ENCODE results near the gene TMEM131L.

TMEM131L gene

DNA sequence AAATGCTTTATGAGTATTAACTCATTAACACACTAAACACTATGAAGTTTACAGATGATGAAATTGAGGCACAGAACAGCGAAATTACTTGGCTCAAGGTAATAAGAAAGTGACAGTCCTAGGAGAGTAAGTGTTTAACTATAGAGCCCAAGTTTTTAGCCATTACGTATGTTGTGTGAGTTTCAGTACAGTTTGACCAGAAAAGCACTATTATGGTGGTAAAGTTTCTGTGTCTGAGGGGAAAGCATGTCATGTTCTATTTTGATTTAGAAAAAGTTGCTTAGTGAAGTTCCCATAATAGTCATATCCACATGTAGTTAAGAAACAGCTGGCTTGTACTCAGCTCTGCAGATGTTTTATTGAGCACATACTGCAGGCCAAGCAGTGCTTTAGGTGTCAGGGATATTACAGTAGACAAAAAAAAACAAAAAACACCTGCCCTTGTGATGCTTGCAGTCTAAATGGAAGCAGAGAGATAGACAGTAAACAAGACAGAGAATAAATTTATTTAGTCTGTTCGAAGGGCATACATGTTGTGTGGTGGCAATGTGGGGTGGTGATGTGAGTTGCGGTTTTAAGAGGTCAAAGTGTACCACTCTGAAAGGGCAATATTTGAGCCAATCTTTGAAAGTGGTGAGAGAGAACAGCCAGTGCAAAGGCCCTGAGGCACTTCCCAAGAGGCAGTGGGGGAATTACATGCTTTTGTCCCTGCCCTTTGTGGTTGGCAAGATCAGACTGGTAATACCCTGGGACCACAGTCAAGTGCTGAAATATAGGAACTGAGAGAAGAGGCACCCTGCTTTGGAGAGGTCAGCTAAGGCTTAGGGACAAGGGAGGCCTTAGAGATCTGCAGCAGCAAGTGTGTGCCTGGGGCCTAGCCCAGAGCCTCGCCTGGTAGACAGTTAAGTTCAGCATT lies 6.2 kb downstream of the TMEM131L start:
- TF ChIP-seq EZH2phosphoT487 (IDR thresholded peaks at IDR 0.05; ENCODE audit: borderline replicate concordance, low read length), result no peak
- TF ChIP-seq, protein P1, sequence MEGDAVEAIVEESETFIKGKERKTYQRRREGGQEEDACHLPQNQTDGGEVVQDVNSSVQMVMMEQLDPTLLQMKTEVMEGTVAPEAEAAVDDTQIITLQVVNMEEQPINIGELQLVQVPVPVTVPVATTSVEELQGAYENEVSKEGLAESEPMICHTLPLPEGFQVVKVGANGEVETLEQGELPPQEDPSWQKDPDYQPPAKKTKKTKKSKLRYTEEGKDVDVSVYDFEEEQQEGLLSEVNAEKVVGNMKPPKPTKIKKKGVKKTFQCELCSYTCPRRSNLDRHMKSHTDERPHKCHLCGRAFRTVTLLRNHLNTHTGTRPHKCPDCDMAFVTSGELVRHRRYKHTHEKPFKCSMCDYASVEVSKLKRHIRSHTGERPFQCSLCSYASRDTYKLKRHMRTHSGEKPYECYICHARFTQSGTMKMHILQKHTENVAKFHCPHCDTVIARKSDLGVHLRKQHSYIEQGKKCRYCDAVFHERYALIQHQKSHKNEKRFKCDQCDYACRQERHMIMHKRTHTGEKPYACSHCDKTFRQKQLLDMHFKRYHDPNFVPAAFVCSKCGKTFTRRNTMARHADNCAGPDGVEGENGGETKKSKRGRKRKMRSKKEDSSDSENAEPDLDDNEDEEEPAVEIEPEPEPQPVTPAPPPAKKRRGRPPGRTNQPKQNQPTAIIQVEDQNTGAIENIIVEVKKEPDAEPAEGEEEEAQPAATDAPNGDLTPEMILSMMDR (IDR thresholded peaks at IDR 0.05; ENCODE audit: low read depth, low read length, poor library complexity, severe bottlenecking), result no peak
- Histone ChIP-seq H3K27ac (ENCODE audit: low read depth, low read length) (peak overlapping the region; percentile 94), H3K4me1 (ENCODE audit: control insufficient read depth, low read length) (peaks cover 86% of the 10 kb centered on the region), H3K4me2 (ENCODE audit: low read length) (peak overlapping the region; percentile 78), H3K9me2 (replicated peaks; ENCODE audit: control insufficient read depth, low read length) (no peaks in the 10 kb centered on the region), H4K20me1 (ENCODE audit: control insufficient read depth, insufficient read depth, low read depth, low read length) (peaks cover 75% of the 10 kb centered on the region), H3F3A (ENCODE audit: control insufficient read depth, insufficient read depth) (peaks cover 51% of the 10 kb centered on the region), H3K4me3 (ENCODE audit: low read length) (peak overlapping the region; percentile 88), H3K36me3 (ENCODE audit: control insufficient read depth, low read length) (peaks cover 100% of the 10 kb centered on the region), H3K9me3 (ENCODE audit: control insufficient read depth, insufficient read depth, low read length) (no peaks in the 10 kb centered on the region), H3K27me3 (ENCODE audit: control insufficient read depth, low read length) (no peaks in the 10 kb centered on the region), H3K79me2 (ENCODE audit: control insufficient read depth, low read length) (peaks cover 100% of the 10 kb centered on the region)

DNA sequence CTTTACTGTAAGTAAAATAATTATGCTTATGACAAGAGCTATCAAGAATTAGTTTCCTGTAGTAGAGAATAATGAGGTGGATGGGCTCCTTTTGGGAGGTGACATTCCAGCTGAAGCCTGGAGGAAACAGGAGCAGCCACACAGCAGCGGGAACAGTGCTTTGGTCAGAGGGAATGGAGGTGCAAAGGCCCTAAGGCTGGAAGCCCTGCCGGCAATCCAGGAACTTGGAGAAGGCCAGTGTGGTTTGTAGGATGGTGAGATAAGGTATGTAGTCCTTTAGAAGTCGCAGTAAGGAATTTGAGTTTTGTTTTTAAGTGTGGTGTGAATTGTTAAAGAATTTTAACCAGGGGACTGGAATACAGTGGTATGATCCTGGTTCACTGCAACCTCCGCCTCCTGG lies 8.1 kb downstream of the TMEM131L start:
- Histone ChIP-seq H3K27me3 (ENCODE audit: control insufficient read depth, low read length) (no peaks in the 10 kb centered on the region), H3K9me2 (replicated peaks; ENCODE audit: control insufficient read depth, low read length) (no peaks in the 10 kb centered on the region), H3K4me3 (ENCODE audit: low read length) (peak overlapping the region; percentile 88), H3K79me2 (ENCODE audit: control insufficient read depth, low read length) (peaks cover 100% of the 10 kb centered on the region), H3K4me2 (ENCODE audit: low read length) (peak overlapping the region; percentile 78), H3F3A (ENCODE audit: control insufficient read depth, insufficient read depth) (peaks cover 40% of the 10 kb centered on the region), H4K20me1 (ENCODE audit: control insufficient read depth, insufficient read depth, low read depth, low read length) (peaks cover 77% of the 10 kb centered on the region), H3K9me3 (ENCODE audit: control insufficient read depth, insufficient read depth, low read length) (no peaks in the 10 kb centered on the region), H3K27ac (ENCODE audit: low read depth, low read length) (peak overlapping the region; percentile 94), H3K36me3 (ENCODE audit: control insufficient read depth, low read length) (peaks cover 100% of the 10 kb centered on the region), H3K4me1 (ENCODE audit: control insufficient read depth, low read length) (peaks cover 99% of the 10 kb centered on the region)
- TF ChIP-seq EZH2phosphoT487 (IDR thresholded peaks at IDR 0.05; ENCODE audit: borderline replicate concordance, low read length), result no peak
- TF ChIP-seq, protein P1 (IDR thresholded peaks at IDR 0.05; ENCODE audit: low read depth, low read length, poor library complexity, severe bottlenecking), result no peak

DNA sequence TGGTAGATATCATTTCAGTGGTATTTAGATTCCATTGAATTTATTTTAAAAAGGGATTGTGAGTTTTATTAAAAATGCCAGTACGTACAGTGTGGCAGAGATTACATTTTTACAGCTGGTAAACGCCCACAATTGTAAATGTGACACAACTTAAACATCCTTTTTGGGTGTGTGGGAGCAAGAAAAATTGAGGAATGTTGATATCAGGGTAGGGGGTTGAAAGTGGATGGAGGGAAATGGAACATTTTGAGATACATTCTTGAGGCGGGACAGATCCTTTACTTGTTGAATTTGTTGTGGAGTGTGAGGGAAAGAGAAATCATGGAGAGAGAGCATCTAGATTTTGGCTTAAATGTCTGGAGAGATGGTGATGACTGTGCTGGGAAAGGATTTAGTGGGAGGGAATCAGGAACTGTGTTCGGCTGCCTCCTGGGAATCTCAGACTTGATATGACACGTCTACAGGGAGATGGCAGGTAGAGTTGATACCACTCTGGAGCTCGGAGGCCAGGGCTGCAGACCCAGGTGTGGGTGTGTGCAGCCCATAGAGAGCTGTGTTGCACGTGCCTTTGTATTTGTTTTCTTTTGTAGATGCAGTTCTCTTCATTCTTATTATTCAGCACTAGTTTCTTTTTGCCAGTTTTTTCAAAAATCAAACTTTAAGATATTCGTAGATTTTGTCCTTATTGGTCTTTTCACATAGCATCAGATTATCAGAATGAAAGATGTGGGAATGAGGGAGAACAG lies 10.8 kb downstream of the TMEM131L start:
- Histone ChIP-seq H3F3A (ENCODE audit: control insufficient read depth, insufficient read depth) (peaks cover 39% of the 10 kb centered on the region), H4K20me1 (ENCODE audit: control insufficient read depth, insufficient read depth, low read depth, low read length) (peaks cover 71% of the 10 kb centered on the region), H3K4me1 (ENCODE audit: control insufficient read depth, low read length) (peaks cover 100% of the 10 kb centered on the region), H3K9me2 (replicated peaks; ENCODE audit: control insufficient read depth, low read length) (no peaks in the 10 kb centered on the region), H3K27me3 (ENCODE audit: control insufficient read depth, low read length) (no peaks in the 10 kb centered on the region), H3K4me2 (ENCODE audit: low read length) (peak overlapping the region; percentile 78), H3K9me3 (ENCODE audit: control insufficient read depth, insufficient read depth, low read length) (no peaks in the 10 kb centered on the region), H3K27ac (ENCODE audit: low read depth, low read length) (peak overlapping the region; percentile 57), H3K4me3 (ENCODE audit: low read length) (peak overlapping the region; percentile 88), H3K36me3 (ENCODE audit: control insufficient read depth, low read length) (peaks cover 97% of the 10 kb centered on the region), H3K79me2 (ENCODE audit: control insufficient read depth, low read length) (peaks cover 100% of the 10 kb centered on the region)
- no peak for TF ChIP-seq EZH2phosphoT487 (IDR thresholded peaks at IDR 0.05; ENCODE audit: borderline replicate concordance, low read length)
- TF ChIP-seq, protein P1 (IDR thresholded peaks at IDR 0.05; ENCODE audit: low read depth, low read length, poor library complexity, severe bottlenecking), result no peak
